Measurements from ENCODE around the gene STK32A.

The STK32A gene

DNA sequence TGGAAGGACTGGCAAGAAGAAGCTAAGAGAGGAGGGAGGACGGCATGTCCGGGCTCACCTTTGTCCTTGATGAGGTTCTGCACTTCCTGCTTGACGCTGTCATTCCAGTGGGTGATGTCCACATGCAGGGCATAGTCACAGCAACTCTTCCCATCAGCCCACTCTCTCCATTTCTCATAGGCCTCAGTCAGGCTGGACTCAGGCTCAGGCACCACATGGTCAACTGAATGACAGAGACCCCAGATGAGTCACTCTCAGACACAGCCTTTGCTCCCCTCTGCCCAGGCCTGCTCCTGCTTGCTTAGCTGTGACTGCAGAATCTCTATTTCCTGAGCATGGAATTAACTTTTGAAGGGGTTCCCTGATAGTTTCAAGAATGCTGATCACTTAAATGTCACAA lies 180.8 kb downstream of the STK32A start:
- TF ChIP-seq, protein P1, sequence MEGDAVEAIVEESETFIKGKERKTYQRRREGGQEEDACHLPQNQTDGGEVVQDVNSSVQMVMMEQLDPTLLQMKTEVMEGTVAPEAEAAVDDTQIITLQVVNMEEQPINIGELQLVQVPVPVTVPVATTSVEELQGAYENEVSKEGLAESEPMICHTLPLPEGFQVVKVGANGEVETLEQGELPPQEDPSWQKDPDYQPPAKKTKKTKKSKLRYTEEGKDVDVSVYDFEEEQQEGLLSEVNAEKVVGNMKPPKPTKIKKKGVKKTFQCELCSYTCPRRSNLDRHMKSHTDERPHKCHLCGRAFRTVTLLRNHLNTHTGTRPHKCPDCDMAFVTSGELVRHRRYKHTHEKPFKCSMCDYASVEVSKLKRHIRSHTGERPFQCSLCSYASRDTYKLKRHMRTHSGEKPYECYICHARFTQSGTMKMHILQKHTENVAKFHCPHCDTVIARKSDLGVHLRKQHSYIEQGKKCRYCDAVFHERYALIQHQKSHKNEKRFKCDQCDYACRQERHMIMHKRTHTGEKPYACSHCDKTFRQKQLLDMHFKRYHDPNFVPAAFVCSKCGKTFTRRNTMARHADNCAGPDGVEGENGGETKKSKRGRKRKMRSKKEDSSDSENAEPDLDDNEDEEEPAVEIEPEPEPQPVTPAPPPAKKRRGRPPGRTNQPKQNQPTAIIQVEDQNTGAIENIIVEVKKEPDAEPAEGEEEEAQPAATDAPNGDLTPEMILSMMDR (IDR thresholded peaks at IDR 0.05), result no peak

DNA sequence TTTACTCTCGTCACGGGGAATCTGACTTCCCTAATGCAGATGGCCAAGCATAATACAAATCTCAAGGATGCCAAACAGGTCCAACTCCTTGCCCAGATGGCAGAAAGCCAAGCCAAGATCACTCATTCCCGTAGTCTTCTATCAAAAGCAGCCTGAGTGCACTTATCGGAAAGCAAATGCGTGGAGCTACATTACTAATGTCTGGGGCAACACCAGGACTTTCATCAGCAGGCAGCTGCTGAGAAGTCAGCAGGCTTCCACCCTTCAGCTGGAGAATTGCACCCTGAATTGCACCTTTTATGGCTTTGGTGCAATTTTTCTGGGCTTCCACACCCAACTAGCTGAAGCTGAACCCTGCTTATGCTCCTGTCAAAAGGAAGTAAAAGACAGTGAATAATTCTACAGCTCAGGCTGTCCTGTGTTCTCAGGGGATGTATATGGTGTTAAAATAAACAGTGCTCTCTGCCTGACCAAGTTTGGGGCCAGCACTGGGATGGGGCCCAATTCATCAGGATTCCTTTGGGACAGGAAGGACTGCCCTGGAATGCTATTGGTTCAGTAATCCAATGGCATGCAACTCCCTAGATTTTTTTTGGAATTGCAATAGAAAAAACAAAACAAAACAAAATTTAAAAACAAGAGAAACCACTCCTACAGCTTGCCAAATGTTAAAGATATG lies 182.4 kb downstream of the STK32A start:
- TF ChIP-seq, protein P1 (IDR thresholded peaks at IDR 0.05), result no peak

DNA sequence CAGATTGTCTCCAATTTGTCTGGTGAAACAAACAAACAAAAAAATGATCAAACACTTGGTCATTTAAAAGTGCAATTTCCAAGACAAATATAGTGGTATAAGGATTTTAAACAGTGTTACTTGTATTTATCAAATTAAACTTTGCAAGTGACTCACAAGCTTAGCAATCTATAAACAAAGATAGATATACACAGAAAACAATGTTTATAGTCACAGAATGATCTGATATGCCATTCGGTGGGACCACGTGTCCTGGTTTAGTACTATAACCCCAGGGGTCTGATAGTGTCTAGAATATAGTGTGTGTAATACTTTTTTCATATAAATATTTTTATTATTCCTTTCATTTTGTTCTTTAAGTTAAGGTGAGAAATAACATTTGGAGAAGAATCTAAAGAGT lies 183.8 kb downstream of the STK32A start:
- TF ChIP-seq, protein P1 (IDR thresholded peaks at IDR 0.05), result no peak

DNA sequence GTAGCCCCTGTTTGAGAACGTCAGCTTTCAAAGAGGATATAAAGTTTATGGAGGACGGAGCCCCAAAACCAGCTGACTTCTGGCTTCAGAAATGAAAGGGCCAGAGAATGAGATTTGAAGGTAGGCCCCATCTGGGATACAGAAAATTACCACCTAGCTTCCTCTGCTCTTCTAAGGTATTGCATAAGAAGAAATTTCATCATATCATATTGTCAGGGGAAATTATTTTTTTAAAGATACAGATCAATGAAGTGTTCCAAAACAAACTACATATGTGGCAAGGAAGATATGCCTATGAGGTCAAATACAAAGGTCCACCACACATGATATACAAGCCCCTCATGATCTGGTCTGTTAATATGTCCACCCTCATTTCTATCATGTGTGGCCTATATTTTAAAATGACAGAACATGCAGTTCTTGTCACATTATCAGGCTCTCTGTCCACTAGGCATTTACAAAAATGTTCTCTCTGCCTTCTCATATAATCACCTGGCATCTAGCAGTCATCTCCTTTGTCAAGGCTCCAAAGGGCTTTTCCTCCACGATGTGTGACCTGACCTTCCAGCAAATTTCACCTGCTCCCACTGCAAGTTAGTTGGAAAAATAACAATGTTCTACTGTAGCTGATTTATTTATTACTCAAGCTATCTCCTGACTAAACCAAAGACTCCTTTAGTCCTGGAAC lies 192.0 kb downstream of the STK32A start:
- TF ChIP-seq, protein P1 (IDR thresholded peaks at IDR 0.05), result no peak

DNA sequence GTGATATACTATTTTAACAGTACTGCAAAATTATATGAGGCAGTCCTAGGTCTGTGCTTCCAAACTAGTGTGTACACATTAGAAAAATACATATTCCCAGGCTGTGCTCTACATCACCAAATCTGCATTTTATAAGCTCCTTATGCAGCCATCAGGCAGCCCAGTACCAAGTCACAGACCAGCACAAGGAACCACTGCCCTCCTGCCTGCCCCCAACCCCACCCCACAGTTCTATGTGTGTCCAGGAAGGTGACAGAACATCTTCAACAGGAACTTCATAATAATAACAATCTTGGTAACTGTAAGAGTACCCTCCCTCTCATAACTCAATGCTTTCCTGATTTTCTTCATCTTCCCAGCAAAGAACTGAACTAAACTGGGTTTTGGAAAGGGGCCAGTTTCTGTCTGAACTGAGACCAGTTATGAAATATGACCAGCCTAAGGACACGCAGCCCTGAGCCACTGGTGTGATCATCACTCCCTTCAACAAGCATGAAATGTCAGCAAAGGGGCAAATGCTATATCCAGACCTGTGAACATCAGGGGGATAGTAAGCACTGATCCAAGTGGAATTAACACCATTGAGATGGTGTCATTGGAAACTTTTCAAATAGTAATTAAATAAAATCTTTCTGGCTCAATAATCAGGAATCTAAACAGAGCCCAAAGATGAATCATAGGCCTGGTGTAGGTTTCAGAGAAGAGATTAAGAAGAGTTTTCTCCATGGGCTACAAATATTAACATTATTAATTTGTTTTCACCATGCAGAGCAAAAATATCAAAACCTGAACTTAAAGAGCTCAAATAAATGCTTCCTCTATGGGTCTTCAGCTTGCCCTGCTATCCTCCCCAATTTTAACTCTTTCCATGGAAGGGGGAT lies 192.9 kb downstream of the STK32A start:
- TF ChIP-seq, protein P1 (IDR thresholded peaks at IDR 0.05), result no peak

DNA sequence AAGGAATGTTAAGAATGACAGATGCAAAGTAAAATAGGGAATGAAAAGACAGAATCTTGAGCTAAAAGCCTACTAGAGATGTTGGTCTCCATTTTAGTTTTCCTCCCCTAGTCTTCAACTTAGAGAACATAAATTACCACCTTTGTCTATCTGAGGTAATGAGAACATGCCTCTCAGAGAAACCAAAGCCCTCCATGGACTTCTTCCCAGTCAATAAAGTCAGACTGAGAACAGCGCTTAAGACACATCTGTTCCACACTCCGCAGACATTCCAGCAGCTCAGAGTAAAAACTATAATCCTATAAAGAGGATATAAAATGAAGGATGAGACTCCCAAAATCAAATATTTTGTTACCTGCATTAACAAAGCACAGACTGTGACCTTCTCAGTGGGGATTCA lies 195.8 kb downstream of the STK32A start:
- TF ChIP-seq, protein P1 (IDR thresholded peaks at IDR 0.05), result no peak

DNA sequence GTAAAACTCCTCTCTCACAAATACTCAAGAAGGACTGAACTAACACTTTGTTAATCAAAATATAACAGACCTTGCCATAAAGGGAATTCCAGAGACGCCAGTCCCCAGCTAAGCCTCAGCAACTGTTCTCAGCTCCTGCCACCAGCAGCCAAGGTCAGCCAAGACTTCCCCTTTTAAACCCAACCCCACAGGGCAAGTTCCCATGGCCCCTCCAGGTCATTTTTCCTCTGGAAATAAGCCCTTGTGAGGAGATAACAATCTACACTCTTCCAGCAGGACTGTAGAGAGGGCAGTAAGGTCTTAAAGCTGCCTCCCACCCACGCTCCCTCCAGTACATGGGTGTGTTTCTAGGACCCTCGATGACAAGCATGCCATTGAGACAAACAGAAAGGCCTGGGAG lies 196.8 kb downstream of the STK32A start:
- TF ChIP-seq, protein P1 (IDR thresholded peaks at IDR 0.05), result no peak
